ENCODE data around the gene TFDP1. TPM values are rescaled to one million over a fixed set of nuclear protein-coding genes. Genes with fewer than 3 reads are reported as not detected.

TFDP1 gene
- total and polyA plus RNA-seq, 2 donors (not counting 1 experiment from before 2014, with no cell fraction given): 44.8 to 115 TPM

GRCh38 chr13:113645329-113645728 lies 60.8 kb downstream of the TFDP1 start:
- Histone ChIP-seq H4K20me1 (ENCODE audit: control insufficient read depth, extremely low read depth, insufficient read depth, low read length) (no peaks in the 10 kb centered on the region), H3K4me1 (ENCODE audit: control insufficient read depth, extremely low read depth, insufficient read depth, low read length) (no peaks in the 10 kb centered on the region), H3K36me3 (ENCODE audit: control insufficient read depth, insufficient read depth, low read length) (peaks cover 2% of the 10 kb centered on the region), H3K4me3 (replicated peaks in 1 of 4; ENCODE audit: control extremely low read depth in 1 of 4, insufficient read depth in 1 of 4, low read depth in 3 of 4, low read length in 4 of 4) (no peak overlapping the region), H3K27ac (ENCODE audit: insufficient read depth, low read length) (no peak overlapping the region), H3K4me2 (ENCODE audit: extremely low read depth, insufficient read depth, low read length) (no peak overlapping the region), H3K27me3 (ENCODE audit: control insufficient read depth, insufficient read depth, low read length) (no peaks in the 10 kb centered on the region), H3K9ac (ENCODE audit: insufficient read depth, low read length) (no peak overlapping the region), H2AFZ (ENCODE audit: low read length) (no peak overlapping the region), H3K9me3 (ENCODE audit: control insufficient read depth, insufficient read depth, low read depth, low read length) (no peaks in the 10 kb centered on the region), H3K79me2 (ENCODE audit: control insufficient read depth, insufficient read depth, low read length) (no peaks in the 10 kb centered on the region)
- TF ChIP-seq, protein P1, sequence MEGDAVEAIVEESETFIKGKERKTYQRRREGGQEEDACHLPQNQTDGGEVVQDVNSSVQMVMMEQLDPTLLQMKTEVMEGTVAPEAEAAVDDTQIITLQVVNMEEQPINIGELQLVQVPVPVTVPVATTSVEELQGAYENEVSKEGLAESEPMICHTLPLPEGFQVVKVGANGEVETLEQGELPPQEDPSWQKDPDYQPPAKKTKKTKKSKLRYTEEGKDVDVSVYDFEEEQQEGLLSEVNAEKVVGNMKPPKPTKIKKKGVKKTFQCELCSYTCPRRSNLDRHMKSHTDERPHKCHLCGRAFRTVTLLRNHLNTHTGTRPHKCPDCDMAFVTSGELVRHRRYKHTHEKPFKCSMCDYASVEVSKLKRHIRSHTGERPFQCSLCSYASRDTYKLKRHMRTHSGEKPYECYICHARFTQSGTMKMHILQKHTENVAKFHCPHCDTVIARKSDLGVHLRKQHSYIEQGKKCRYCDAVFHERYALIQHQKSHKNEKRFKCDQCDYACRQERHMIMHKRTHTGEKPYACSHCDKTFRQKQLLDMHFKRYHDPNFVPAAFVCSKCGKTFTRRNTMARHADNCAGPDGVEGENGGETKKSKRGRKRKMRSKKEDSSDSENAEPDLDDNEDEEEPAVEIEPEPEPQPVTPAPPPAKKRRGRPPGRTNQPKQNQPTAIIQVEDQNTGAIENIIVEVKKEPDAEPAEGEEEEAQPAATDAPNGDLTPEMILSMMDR (conservative IDR thresholded peaks at IDR 0.05 in 1 of 2, IDR thresholded peaks at IDR 0.05 in 1 of 2; ENCODE audit: low read depth in 1 of 2, low read length in 2 of 2): no peak
- no peak for TF ChIP-seq EZH2 (IDR thresholded peaks at IDR 0.05; ENCODE audit: low read length, missing control alignments)
- no peak for DNase-seq (ENCODE audit: low read depth in 2 of 2)

GRCh38 chr13:113646376-113646775 lies 61.8 kb downstream of the TFDP1 start:
- no peak overlapping the region for H2AFZ ChIP-seq (ENCODE audit: low read length)
- no peak for TF ChIP-seq EZH2 (IDR thresholded peaks at IDR 0.05; ENCODE audit: low read length, missing control alignments)
- TF ChIP-seq, protein P1 (conservative IDR thresholded peaks at IDR 0.05 in 1 of 2, IDR thresholded peaks at IDR 0.05 in 1 of 2; ENCODE audit: low read depth in 1 of 2, low read length in 2 of 2): no peak
- H3K4me2 ChIP-seq (ENCODE audit: extremely low read depth, insufficient read depth, low read length): no peak overlapping the region
- no peak overlapping the region for H3K27ac ChIP-seq (ENCODE audit: insufficient read depth, low read length)
- no peak for DNase-seq (ENCODE audit: low read depth in 2 of 2)
- H3K27me3 ChIP-seq (ENCODE audit: control insufficient read depth, insufficient read depth, low read length): no peaks in the 10 kb centered on the region
- no peak overlapping the region for H3K9ac ChIP-seq (ENCODE audit: insufficient read depth, low read length)
- no peaks in the 10 kb centered on the region for H3K9me3 ChIP-seq (ENCODE audit: control insufficient read depth, insufficient read depth, low read depth, low read length)
- H3K36me3 ChIP-seq (ENCODE audit: control insufficient read depth, insufficient read depth, low read length): peaks cover 2% of the 10 kb centered on the region
- H3K79me2 ChIP-seq (ENCODE audit: control insufficient read depth, insufficient read depth, low read length): no peaks in the 10 kb centered on the region
- no peaks in the 10 kb centered on the region for H3K4me1 ChIP-seq (ENCODE audit: control insufficient read depth, extremely low read depth, insufficient read depth, low read length)
- H3K4me3 ChIP-seq (replicated peaks in 1 of 4; ENCODE audit: control extremely low read depth in 1 of 4, insufficient read depth in 1 of 4, low read depth in 3 of 4, low read length in 4 of 4): no peak overlapping the region
- no peaks in the 10 kb centered on the region for H4K20me1 ChIP-seq (ENCODE audit: control insufficient read depth, extremely low read depth, insufficient read depth, low read length)

GRCh38 chr13:113646921-113647340 lies 62.4 kb downstream of the TFDP1 start:
- no peaks in the 10 kb centered on the region for H3K9me3 ChIP-seq (ENCODE audit: control insufficient read depth, insufficient read depth, low read depth, low read length)
- no peak overlapping the region for H3K4me2 ChIP-seq (ENCODE audit: extremely low read depth, insufficient read depth, low read length)

More at GRCh38 chr13:113646921-113647340, 62.4 kb downstream of the TFDP1 start:
- no peaks in the 10 kb centered on the region for H4K20me1 ChIP-seq (ENCODE audit: control insufficient read depth, extremely low read depth, insufficient read depth, low read length)
- H3K36me3 ChIP-seq (ENCODE audit: control insufficient read depth, insufficient read depth, low read length): no peaks in the 10 kb centered on the region
- no peak overlapping the region for H3K9ac ChIP-seq (ENCODE audit: insufficient read depth, low read length)
- no peaks in the 10 kb centered on the region for H3K4me1 ChIP-seq (ENCODE audit: control insufficient read depth, extremely low read depth, insufficient read depth, low read length)
- no peak overlapping the region for H3K4me3 ChIP-seq (replicated peaks in 1 of 4; ENCODE audit: control extremely low read depth in 1 of 4, insufficient read depth in 1 of 4, low read depth in 3 of 4, low read length in 4 of 4)
- no peak overlapping the region for H2AFZ ChIP-seq (ENCODE audit: low read length)
- TF ChIP-seq, protein P1 (conservative IDR thresholded peaks at IDR 0.05 in 1 of 2, IDR thresholded peaks at IDR 0.05 in 1 of 2; ENCODE audit: low read depth in 1 of 2, low read length in 2 of 2): no peak
- TF ChIP-seq EZH2 (IDR thresholded peaks at IDR 0.05; ENCODE audit: low read length, missing control alignments): no peak
- no peak overlapping the region for H3K27ac ChIP-seq (ENCODE audit: insufficient read depth, low read length)
- no peak for DNase-seq (ENCODE audit: low read depth in 2 of 2)
- H3K79me2 ChIP-seq (ENCODE audit: control insufficient read depth, insufficient read depth, low read length): no peaks in the 10 kb centered on the region
- H3K27me3 ChIP-seq (ENCODE audit: control insufficient read depth, insufficient read depth, low read length): no peaks in the 10 kb centered on the region

Data from fibroblast of lung (primary cell).